NCI-H146 (cell line): ENCODE measurements around the gene TMEM201.

Source experiments
- DNase-seq: peaks from one replicate; lab custom pipeline; 2025; lab: John Stamatoyannopoulos, UW

TMEM201 gene

GRCh38 chr1:9653491-9654050 is 64.9 kb downstream of the TMEM201 start:
- no peak for DNase-seq

DNA sequence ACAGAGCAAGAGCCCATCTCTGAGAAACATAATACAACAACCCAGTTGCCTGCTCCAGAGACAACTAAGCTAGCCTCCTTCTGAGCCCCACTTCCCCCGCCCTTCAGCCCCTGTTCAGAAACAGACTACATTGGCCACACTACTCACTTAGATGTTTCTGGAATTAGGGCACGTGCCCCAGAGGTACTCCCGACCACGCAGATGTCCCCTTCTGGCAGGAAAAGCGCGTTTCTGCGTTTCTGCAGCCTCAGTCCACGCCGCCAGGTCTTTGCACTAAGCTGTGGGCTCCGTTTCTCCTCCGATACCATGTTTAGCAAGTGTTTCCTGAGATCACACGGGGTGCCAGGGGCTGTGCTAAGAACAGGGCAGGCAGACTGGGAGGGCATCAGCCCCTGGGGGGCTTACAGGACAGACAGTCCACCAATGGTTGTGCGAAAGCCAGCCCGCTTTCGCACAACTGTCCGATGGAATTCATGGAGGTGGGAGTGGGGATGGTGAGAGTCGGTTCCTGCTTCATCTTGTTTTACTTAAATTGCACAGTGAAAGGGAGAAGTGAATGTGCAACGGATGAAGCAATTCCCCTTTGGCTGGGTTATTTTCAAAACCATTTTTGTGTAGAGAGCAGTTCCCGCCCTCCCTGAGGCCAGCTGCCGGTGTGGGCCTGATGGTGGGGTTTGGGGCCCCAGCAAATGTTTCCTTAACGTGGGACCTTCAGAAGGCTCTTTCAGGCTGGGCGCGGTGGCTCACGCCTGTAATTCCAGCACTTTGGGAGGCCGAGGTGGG is 65.5 kb downstream of the TMEM201 start:
- no peak for DNase-seq

DNA sequence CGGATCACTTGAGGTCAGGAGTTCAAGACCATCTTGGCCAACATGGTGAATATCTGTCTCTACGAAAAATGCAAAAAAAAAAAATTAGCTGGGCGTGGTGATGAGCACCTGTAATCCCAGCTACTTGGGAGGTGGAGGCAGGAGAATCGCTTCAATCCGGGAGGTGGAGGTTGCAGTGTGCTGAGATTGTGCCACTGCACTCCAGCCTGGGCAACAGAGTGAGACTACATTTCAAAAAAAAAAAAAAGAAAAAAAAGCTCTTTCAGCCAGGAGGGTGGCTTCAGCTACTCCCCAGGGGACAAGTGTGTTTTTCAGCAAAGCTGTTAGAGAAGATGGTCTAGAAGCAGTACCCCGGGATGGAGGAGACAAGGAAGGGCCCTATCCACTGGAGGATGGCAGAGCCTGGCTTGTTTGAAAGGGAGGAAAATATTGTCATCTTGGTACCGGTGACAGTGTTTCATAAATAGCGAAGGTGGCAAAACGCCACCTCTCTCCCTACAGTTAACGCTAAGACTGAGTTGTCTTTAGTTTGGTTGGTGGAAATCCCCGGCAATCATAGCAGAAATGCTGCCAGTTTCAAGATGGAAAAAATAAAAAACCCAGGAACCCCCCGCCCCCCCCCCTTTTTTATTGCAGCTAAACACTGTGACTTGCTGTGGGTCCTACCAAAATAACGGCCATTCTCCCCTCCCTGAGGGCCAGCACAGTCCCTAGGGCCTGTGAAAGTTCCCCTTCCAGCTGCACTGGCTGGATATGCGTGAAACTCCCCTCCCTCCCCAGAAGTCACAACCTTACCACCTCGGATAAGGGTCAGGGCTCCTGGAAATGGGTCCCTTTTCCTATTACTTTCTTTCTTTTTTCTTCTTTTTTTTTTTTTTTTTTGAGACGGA is 66.4 kb downstream of the TMEM201 start:
- no peak for DNase-seq

DNA sequence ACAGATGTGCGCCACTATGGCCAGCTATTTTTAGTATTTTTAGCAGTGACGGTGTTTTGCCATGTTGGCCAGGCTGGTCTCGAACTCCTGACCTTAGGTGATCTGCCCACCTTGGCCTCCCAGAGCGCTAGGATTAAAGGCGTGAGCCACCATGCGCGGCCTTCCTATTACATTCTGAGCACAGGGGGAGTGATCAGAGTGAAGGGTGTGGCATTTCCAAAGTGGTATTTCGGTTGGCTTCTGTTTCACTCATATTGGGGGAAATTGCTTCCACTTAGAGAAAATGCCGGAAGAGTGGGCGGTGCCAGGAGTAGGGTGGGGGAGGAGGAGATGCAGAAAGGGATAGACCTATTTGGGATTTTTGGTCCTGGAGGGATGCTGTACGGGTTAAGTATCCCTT is 67.1 kb downstream of the TMEM201 start:
- no peak for DNase-seq

- DNase-seq: no peak
These were observed 68.9 kb downstream of the TMEM201 start for GRCh38 chr1:9657521-9658032.

DNA sequence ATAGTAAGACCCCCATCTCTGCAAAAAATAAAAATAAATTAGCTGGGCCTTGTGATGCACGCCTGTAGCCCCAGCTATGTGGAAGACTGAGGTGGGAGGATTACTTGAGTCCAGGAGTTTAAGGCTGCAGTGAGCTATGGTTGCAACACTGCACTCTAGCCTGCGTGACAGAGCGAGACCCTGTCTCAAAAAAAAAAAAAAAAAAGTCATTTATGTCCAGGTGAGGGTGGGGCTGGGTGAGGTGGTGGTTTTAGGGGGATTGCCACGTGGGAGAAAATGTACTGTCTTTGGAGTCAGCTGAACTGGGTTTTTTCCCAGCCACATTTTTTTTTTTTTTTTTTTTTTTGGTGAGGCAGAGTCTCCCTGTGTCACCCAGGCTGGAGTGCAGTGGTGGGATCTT is 69.5 kb downstream of the TMEM201 start:
- DNase-seq: no peak

DNA sequence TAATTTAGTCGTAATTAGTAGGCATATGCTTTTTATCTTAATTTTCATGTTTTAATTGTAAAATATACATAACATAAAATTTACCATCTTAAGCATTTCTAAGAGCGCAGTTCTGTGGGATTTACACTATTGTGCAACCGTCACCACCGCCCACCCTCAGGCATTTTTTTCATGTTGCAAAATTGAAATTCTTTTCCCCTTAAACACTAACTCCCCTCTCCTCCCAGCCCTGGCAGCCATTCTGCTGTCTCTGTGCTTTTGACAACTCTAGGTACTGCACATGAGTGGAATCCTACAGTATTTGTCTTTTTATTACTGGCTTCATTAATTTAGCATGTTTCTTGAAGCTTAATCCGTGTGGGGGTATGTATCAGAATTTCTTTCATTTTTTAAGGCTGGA is 70.6 kb downstream of the TMEM201 start:
- no peak for DNase-seq

DNA sequence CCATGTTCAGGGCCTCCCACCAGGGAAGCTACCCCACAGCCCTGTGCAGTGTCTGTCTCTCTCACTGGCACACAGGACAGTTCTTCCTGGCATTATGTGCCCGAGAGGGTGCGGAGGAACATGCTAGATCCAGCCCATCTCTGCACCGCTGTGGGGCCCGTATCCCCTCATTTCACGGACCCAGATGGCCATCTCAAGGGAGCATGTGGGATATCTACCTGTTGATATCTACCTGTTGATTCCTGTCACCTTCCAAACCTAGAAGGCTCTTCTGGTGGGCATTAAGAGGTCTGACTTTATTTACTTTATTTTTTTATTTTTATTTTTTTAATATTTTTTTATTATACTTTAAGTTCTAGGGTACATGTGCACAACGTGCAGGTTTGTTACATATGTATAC is 74.5 kb downstream of the TMEM201 start:
- DNase-seq: no peak
